22Rv1 (cell line): ENCODE measurements around the gene THY1.
"Not testable (repeated sequence)": the region's sequence is repeated elsewhere in the genome, so short reads cannot be mapped to it uniquely, and the experiment has no call there.

Experiments
- ZFX ChIP-seq: fragments of 450-650 bp; IDR thresholded peaks from 2 replicates; pipeline ENCODE4 v1.6.1; 2017; ENCODE audit warnings: antibody characterized with exemption, borderline replicate concordance
- TF ChIP-seq, protein P1 (sequence below): fragments of 450-650 bp; IDR thresholded peaks from 2 replicates; pipeline ENCODE4 v1.5.1; 2017; ENCODE audit warnings: mild to moderate bottlenecking

DNA sequence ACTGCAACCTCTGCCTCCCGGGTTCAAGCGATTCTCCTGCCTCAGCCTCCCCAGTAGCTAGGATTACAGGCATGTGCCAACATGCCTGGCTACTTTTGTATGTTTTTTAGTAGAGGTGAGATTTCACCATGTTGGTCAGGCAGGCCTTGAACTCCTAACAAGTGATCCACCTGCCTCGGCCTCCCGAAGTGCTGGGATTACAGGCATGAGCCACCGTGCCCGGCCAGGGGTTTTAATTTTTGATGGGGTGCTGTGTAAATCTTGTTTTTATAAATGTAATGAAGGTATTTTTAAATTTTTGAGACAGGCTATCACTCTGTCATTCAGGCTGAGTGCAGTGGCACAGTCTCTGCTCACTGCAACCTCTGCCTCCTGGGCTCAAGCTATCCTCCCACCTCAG is 17.5 kb downstream of the THY1 start:
- TF ChIP-seq, protein P1, sequence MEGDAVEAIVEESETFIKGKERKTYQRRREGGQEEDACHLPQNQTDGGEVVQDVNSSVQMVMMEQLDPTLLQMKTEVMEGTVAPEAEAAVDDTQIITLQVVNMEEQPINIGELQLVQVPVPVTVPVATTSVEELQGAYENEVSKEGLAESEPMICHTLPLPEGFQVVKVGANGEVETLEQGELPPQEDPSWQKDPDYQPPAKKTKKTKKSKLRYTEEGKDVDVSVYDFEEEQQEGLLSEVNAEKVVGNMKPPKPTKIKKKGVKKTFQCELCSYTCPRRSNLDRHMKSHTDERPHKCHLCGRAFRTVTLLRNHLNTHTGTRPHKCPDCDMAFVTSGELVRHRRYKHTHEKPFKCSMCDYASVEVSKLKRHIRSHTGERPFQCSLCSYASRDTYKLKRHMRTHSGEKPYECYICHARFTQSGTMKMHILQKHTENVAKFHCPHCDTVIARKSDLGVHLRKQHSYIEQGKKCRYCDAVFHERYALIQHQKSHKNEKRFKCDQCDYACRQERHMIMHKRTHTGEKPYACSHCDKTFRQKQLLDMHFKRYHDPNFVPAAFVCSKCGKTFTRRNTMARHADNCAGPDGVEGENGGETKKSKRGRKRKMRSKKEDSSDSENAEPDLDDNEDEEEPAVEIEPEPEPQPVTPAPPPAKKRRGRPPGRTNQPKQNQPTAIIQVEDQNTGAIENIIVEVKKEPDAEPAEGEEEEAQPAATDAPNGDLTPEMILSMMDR: not testable (repeated sequence)
- TF ChIP-seq ZFX: not testable (repeated sequence)
